Stomach (tissue), 4 donors: Measurements from ENCODE around the gene DNAH1.

ENCODE experiments used
- POLR2A ChIP-seq, 4 donors: fragments of 450-650 bp; IDR thresholded peaks; one replicate each; pipeline ENCODE4 v1.6.1; 2016; ENCODE audit warnings: antibody characterized with exemption in 4 of 4, control low read depth in 2 of 4, mild to moderate bottlenecking in 1 of 4, moderate library complexity in 1 of 4
- TF ChIP-seq, protein P1 (sequence below), 7 experiments: fragments of 450-650 bp in 4 of 7; fragments of 200-600 bp in 3 of 7; sonication (generic) in 3 of 7; IDR thresholded peaks; one replicate each; pipeline ENCODE4 v1.5.1; 2016 to 2019; ENCODE audit warnings: antibody characterized with exemption in 7 of 7, control low read depth in 2 of 7, mild to moderate bottlenecking in 1 of 7

DNA sequence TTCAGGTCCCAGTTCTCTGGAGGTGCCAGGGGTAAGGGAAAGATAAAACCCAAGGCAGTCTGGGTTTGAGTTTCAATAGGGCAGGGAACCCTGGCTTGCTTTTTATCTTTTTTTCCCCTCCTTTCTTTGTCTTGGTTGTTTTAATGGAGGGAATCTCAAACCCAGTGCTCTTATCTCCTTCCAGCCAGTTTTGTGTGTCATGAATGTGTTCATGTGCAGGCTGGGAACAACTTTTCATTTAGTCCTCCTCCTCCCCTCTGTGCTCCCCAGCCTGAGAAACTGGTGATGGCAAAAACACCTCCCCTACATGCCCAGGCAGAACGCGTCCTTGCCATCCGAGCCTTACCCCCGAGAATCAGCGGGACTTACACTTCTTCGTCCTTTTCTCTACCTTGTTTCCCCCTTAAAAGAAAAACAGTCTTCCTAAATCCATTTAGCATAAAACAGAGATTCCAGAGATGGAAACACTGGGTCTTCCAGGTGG, 117.9 kb downstream of the DNAH1 start:
- TF ChIP-seq, protein P1, sequence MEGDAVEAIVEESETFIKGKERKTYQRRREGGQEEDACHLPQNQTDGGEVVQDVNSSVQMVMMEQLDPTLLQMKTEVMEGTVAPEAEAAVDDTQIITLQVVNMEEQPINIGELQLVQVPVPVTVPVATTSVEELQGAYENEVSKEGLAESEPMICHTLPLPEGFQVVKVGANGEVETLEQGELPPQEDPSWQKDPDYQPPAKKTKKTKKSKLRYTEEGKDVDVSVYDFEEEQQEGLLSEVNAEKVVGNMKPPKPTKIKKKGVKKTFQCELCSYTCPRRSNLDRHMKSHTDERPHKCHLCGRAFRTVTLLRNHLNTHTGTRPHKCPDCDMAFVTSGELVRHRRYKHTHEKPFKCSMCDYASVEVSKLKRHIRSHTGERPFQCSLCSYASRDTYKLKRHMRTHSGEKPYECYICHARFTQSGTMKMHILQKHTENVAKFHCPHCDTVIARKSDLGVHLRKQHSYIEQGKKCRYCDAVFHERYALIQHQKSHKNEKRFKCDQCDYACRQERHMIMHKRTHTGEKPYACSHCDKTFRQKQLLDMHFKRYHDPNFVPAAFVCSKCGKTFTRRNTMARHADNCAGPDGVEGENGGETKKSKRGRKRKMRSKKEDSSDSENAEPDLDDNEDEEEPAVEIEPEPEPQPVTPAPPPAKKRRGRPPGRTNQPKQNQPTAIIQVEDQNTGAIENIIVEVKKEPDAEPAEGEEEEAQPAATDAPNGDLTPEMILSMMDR (IDR thresholded peaks at IDR 0.05), result no peak
- no peak for TF ChIP-seq POLR2A (IDR thresholded peaks at IDR 0.05)
